ENCODE results near the gene GID4.

- TF ChIP-seq CTCF (IDR thresholded peaks at IDR 0.05 in 4 of 5, conservative IDR thresholded peaks at IDR 0.05 in 1 of 5) (no peak), POLR2A (IDR thresholded peaks at IDR 0.05) (no peak)
Measured at GRCh38 chr17:18070861-18071340, 31.7 kb downstream of the GID4 start.
